HG03378 (cell line): ENCODE data around the gene VIPR2.

ENCODE experiments used
- ATAC-seq: cut with Tn5 transposase; IDR thresholded peaks from one replicate; pipeline ENCODE4 v1.9.1; 2021; ENCODE audit warnings: mild to moderate bottlenecking, moderate library complexity; ENCODE audit not compliant: unreplicated experiment

VIPR2 gene

DNA sequence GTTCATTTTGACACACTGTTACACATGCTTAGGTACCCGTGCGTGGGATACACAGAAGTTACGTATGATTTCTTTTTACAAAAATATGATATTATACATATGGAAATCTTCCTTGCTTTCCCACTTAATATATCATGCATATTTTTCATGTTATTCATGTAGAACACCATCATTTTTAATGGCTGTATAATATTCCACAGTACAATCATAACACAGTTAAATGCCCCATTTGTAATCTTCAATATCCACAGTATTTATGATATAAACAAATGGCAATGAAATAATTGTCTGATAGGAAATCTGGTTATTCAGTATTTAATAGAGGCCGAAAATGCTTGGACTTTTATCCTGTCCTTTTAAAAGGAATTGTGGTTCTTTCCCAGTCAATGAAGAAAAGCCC lies 23.2 kb downstream of the VIPR2 start:
- ATAC-seq, result no peak

- no peak for ATAC-seq
Observed at GRCh38 chr7:159121068-159121467, 23.6 kb downstream of the VIPR2 start.

GRCh38 chr7:159120540-159120919 lies 24.1 kb downstream of the VIPR2 start:
- no peak for ATAC-seq

- ATAC-seq, result no peak
Observed at GRCh38 chr7:159119851-159120539, 24.7 kb downstream of the VIPR2 start.

DNA sequence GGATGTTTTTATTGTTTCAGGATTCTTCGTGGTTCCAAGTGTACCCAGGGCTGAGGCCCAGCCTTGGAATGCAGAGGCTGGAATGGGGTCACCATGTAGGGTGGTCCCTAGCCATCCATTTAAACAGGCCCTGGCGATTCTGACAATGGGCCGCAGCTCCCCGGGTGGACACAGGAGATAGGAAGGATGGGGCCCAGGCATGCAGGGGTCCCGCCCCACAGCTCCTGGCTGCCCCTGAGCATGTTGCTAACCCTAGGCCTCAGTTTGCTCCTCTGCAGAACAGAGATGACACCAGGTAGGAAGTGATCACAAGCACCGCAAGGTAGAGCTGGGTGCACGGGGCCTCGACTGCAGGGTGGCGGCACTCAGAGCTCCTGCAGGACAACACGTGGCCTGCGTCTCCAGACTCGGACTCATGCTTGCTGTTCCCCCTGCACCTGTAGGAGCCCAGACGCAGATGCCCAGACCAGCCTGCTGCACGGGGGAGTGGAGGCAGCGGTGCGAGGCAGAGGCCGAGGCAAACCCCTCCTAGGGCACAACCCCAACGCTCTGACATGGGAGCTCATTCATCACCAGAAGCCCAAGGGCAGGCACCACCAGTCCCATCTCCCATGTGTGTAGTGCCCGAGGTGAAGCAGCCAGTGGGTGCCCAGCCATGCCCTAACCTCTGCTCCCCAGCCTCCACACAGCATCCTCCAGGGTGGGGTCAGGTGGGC lies 25.5 kb downstream of the VIPR2 start:
- ATAC-seq, result no peak

DNA sequence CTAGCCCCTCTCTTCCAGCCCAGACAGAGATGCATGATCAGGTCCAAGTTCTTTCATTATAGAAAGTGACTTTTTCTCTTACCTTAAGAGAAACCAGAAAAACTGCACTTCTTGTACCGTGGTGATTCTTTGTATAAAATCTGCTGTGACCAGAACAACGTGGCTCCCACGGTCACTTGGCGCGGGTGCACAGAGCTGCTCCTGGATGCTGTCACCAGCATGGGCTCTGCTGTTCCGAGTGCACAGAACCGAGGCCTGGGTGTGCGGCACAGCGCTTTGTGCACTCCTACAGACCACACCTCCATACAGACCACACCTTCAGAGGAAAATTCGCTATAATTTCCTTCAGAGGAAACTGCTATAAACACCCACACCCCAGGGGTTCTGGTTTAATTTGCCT lies 26.0 kb downstream of the VIPR2 start:
- no peak for ATAC-seq

- ATAC-seq, result no peak
Observed at GRCh38 chr7:159118197-159118595, 26.5 kb downstream of the VIPR2 start.

- no peak for ATAC-seq
Observed at GRCh38 chr7:159117366-159118196, 27.1 kb downstream of the VIPR2 start.

GRCh38 chr7:159116581-159117339 lies 27.9 kb downstream of the VIPR2 start:
- no peak for ATAC-seq

DNA sequence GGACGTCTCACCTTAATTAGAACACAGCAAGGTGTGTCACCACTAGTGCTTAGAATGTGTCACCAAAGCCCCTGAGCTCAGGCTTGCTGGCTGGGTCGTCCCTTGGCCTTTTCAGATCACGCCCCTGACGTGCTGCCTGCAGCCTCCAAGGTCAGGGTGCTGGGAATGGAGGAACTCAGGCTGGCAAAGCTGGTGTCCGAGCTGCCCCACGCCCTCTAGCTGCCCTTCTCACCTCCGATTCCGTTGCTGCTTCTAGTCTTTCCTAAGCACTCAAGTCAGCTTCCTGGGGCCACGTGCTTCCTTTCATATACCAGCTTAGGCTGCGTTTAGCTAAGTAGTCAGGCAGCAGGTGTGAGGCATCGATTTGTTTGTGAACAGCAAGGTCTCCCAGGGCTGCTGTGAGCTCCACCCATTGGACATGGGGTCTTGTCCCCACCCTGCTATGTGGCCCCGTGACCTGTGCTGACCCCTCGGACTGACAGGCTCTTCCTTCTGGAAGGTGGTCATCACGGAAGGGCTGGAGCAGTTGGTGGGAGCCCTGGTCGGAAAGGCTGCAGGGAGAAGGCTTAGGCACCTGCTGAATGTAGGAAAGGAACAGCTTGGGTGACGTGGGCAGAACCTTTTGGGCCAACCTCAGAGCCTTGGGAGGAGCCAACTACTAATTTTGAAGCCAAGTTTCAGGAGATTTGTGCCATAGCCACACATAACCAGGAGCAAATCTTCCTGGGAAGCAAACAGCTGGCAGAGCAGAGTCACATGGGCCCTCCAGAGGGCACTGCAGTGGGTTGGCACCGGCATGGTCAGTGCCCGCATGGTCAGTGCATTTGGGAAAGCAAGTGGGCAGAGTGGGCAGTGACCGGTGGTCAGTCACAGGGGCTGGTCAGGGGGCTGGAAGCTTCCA lies 28.8 kb downstream of the VIPR2 start:
- ATAC-seq, result no peak

DNA sequence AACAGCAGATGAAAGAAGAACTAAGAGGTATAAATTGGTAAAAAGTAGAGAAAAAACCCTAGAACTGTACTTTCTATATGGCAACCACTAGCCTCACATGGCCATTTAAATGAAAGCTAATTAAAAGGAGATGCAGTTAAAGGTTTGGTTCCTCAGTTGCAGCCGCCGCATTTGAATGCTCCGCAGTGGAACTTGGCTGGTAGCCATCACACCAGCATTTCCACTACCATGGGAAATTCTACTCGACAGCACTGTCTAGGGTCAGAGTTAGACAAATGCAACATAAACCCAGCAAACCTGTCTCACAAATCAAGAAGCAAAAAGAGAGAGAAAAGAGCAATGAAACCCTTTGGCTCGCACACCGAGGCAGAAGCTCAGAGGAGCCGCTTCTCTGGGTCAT lies 29.7 kb downstream of the VIPR2 start:
- no peak for ATAC-seq

DNA sequence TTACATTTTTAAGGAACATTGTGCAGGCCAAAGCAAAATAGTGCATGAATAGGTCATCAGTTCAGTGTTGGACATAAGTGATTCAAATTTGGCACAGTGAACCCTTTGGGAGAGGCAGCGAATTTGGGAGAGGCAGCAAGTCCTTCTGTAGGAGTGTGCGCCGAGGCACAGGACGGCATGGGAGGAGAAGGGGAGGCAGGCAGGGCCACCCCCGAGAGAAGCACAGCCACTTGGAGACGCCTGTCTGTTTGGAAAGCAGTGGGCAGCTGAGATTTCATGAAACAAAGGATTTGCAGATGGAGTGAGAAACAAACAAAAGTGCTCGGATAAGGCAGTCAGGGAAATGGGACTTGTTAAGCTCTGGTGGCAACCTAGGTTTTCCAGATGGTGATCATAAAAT lies 30.6 kb downstream of the VIPR2 start:
- ATAC-seq, result no peak

GRCh38 chr7:159113056-159113455 lies 31.6 kb downstream of the VIPR2 start:
- no peak for ATAC-seq

DNA sequence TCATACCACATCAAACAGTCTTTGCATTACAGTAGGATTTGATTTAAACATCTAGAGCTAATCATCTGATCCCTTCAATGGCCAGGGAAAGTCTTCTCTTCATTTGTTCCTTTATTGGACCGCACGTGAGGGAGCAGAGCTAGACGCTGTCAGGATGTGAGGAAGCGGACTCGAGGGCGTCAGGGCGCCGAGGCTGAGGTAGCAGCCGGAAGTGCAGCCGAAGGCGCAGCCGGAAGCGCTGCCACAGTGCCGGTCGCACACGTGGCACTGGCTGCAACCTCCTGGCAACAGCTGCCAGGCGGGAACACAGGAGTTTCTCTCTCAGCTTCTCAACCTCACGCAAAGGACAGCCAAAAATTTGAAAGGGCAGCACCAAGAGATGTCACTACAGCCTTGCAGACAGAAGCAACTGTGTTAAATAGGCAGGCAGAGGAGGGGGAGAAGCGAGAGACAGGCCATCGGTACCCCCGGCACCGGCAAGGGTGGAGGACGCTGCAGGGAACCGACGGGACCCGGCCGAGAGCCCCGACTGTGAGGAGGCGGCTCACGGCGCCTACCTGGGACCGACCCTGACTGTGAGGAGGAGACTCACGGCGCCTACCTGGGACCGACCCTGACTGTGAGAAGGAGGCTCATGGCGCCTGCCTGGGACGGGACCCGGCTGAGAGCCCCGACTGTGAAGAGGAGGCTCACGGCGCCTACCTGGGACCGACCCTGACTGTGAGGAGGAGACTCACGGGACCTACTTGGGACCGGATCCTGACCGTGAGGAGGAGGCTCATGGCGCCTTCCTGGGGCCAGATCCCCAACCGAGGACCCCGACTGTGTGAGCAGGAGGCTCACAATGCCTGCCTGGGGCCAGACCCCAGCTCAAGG lies 32.3 kb downstream of the VIPR2 start:
- no peak for ATAC-seq

DNA sequence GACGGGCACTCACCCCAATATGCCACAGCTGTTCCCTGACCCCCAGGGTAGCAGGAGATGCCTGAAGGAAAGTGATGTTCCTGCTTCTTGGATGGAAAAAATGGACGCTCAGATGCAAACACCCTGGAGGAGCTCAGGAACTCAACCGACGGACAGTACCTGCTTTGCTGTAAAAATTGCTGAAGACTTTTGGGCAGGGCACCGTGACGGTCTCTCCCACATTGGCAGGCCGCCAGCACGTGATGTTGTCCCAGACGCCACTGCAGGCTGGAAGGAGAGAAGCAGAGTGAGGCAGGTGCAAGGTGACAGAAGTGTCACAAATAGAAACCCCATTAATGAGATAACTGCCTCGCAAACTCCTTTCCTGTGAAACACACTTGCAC lies 35.0 kb downstream of the VIPR2 start:
- no peak for ATAC-seq

GRCh38 chr7:159108941-159109652 lies 35.6 kb downstream of the VIPR2 start:
- no peak for ATAC-seq

GRCh38 chr7:159108491-159108890 lies 36.2 kb downstream of the VIPR2 start:
- ATAC-seq, result no peak

- no peak for ATAC-seq
Observed at GRCh38 chr7:159107161-159107892, 37.3 kb downstream of the VIPR2 start.
